Kidney epithelial cell (primary cell): ENCODE data around the gene DNASE2. TPM values are rescaled to one million over a fixed set of nuclear protein-coding genes. Genes with fewer than 3 reads are reported as not detected.

Experiments
- DNase-seq: peaks from one replicate; pipeline ENCODE4 v3.0.0-alpha.2; 2010; ENCODE audit warnings: low read depth
- H3K27me3 ChIP-seq: 2 replicates; pipeline ENCODE4 v1.6.0; 2011; ENCODE audit warnings: low read length; ENCODE audit not compliant: control insufficient read depth, insufficient read depth
- H3K36me3 ChIP-seq: 2 replicates; pipeline ENCODE4 v1.5.1; 2011; ENCODE audit warnings: low read length; ENCODE audit not compliant: control insufficient read depth, insufficient read depth
- H3K4me3 ChIP-seq: 2 replicates; pipeline ENCODE4 v1.5.1; 2011; ENCODE audit warnings: low read depth, mild to moderate bottlenecking, control low read depth, low read length
- CTCF ChIP-seq: IDR thresholded peaks from 2 replicates; pipeline ENCODE4 v1.5.1; 2011; ENCODE audit warnings: mild to moderate bottlenecking, moderate library complexity, low read length, control low read depth, inconsistent platforms; ENCODE audit not compliant: insufficient read depth, poor library complexity, severe bottlenecking
- total RNA-seq: library from RNA; depleted of rRNA; stranded (reverse); fragments of >200 nt; gene quantifications from 2 replicates; pipeline ENCODE4 v1.2.3, GENCODE V29; 2015

DNASE2 gene
- total RNA-seq, 1 donor from 2014 or later = 38.5 TPM

DNA sequence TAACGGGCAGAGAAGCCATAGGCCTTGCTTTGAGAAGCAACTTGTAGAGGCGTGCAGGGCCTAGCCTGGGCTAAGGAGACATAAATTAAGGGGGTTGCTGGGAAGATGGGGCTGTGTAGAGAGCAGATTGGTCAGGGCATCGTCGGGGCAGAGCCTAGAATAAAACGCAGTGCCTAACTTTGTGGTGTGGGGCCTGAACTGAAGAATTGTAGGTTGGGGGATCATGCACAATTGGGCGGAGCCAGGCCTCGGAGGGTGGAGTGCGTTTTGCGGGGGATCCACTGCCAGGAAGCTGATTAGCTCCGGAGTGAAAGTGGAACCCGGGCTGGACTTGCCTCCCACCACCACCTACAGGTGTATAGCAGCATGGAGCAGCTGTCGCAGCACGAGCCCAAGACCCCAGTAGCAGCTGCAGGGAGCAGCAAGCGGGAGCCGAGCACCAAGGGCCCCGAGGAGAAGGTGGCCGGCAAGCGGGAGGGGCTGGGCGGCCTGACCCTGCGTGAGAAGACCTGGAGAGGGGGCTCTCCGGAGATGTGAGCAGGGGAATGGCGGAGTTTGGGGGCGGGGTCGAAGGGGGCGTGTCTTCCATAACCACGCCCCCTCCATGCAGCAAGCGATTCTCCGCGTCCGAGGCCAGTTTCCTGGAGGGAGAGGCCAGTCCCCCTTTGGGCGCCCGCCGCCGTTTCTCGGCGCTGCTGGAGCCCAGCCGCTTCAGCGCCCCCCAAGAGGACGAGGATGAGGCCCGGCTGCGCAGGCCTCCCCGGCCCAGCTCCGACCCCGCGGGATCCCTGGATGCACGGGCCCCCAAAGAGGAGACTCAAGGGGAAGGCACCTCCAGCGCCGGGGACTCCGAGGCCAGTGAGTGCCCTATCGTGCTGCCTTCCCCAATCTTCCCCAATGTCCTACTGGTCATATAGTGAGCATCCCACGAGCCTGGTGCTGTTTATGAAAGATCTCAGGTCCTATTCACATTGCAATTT, 13.8 kb downstream of the DNASE2 start:
- no peaks in the 10 kb centered on the region for H3K36me3 ChIP-seq
- peak overlapping the region; percentile 43 for H3K4me3 ChIP-seq
- peak; percentile 8 for TF ChIP-seq CTCF
- DNase-seq = no peak
- peaks cover 2% of the 10 kb centered on the region for H3K27me3 ChIP-seq

DNA sequence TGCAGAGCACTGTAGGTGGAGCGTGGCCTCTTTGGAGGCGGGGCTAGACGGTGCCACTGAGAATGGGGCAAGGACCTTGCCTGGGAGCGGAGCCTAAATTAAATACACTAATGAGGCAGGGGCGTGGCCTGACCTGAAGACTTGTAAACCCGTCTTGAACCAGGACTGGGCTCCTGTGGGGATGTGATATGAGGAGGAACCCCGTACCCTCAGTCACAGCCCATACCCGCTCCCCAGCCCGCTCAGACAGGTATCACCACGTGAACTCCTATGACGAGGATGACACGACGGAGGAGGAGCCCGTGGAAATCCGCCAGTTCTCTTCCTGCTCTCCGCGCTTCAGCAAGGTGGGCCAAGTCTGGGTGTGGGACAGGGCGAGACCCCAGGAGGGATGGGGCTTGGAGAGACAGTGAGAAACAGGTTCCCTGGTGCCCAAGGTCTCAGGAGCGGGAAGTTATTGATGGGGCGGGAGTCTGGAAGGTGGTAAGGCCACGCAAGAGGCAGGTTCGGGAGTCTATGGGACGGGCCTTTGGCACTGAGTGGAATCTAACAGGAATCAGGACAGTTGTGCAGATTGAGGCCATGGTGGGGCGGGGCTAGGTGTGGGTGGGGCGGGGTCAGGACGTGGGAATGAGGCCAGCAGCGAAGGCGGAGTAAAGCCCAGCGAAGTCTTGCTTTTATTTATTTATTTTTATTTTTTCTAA, 14.7 kb downstream of the DNASE2 start:
- TF ChIP-seq CTCF = no peak
- Histone ChIP-seq H3K27me3 (peaks cover 2% of the 10 kb centered on the region), H3K4me3 (no peak overlapping the region), H3K36me3 (no peaks in the 10 kb centered on the region)
- no peak for DNase-seq

GRCh38 chr19:12865746-12866415, 15.4 kb downstream of the DNASE2 start:
- H3K36me3 ChIP-seq = no peaks in the 10 kb centered on the region
- H3K4me3 ChIP-seq = no peak overlapping the region
- peaks cover 2% of the 10 kb centered on the region for H3K27me3 ChIP-seq
- no peak for TF ChIP-seq CTCF
- DNase-seq = no peak

DNA sequence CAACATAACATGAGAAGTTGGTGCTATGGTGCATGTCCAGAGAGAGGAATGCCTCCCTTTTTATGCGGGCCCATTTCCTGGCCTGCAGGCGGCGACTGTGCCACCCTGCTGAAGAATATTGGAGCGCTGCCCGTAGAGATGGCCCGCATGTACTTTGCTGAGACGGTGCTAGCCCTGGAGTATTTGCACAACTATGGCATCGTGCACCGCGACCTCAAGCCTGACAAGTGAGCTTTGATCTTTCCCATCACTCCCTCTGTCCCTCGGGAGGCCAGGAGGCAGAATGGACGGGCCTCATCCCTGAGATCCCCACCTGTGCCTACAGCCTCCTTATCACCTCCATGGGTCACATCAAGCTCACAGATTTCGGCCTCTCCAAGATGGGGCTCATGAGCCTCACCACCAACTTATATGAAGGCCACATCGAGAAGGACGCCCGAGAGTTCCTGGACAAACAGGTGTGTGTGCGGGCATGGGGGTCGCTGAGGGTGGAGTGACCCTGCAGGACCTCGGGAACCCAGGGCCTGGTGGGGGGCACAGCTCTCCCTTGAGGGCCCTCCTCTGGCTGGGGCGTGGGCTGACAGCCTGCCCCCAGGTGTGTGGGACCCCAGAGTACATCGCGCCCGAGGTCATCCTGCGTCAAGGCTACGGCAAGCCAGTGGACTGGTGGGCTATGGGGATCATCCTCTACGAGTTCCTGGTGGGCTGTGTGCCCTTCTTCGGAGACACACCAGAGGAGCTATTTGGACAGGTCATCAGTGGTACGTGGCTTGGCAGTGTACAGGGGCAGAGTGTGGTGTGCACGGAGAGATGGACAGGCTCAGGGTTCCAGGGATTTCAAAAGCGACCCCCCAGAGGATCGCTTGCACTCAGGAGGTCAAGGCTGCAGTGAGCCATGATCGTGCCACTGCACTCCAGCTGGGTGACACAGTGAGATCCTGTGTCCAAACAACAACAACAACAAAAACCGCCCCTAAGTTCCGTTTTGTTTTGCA, 16.2 kb downstream of the DNASE2 start:
- TF ChIP-seq CTCF = no peak
- no peak overlapping the region for H3K4me3 ChIP-seq
- no peaks in the 10 kb centered on the region for H3K36me3 ChIP-seq

DNA sequence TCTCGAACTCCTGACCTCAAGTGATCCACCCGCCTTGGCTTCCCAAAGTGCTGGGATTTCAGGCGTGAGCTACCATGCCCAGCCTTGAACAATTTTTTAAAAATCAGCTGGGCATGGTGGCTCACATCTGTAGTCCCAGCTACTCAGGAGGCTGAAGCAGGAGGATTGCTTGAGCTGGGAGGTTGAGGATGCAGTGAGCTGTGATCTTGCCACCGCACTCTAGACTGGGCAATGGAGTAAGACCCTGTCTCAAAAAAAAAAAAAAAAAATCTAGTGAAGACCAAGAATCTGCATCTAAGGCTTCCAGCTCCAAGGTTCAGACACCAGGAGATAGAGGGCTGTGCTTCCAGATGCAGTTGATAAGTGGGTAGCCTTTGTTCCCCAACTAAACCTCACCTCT, 17.1 kb downstream of the DNASE2 start:
- TF ChIP-seq CTCF = no peak
- H3K27me3 ChIP-seq = peaks cover 2% of the 10 kb centered on the region

More for the DNA sequence above, 16.2 kb downstream of the DNASE2 start:
- no peak for DNase-seq
- peaks cover 2% of the 10 kb centered on the region for H3K27me3 ChIP-seq

More for the DNA sequence above, 17.1 kb downstream of the DNASE2 start:
- H3K4me3 ChIP-seq = no peak overlapping the region
- H3K36me3 ChIP-seq = no peaks in the 10 kb centered on the region
- DNase-seq = no peak
